SK-N-SH treated with all-trans-retinoic acid at 6 μM for 48 hours (cell line): Measurements from ENCODE around the gene C3orf38.

Experiments
- ATAC-seq: fragments of 200-7000 bp; cut with Tn5 transposase; 3 replicates; pipeline ENCODE4 v1.9.1; 2020; ENCODE audit warnings: mild to moderate bottlenecking, moderate library complexity
- ARNTL ChIP-seq: fragments of 450-650 bp; formaldehyde crosslinking; IDR thresholded peaks from 2 replicates; pipeline ENCODE4 v1.5.0; 2020; ENCODE audit warnings: low read depth, mild to moderate bottlenecking, moderate library complexity, borderline replicate concordance
- BACH2 ChIP-seq: fragments of 250-450 bp; sonication (Bioruptor Pico); IDR thresholded peaks from 2 replicates; pipeline ENCODE4 v1.9.0; 2021; ENCODE audit warnings: mild to moderate bottlenecking, borderline replicate concordance
- CSDC2 ChIP-seq: fragments of 250-450 bp; sonication (Bioruptor Pico); IDR thresholded peaks from 2 replicates; pipeline ENCODE4 v1.5.0; 2020; ENCODE audit warnings: mild to moderate bottlenecking, moderate library complexity
- CSRNP3 ChIP-seq: fragments of 250-450 bp; sonication (Bioruptor Pico); IDR thresholded peaks from 2 replicates; pipeline ENCODE4 v1.5.1; 2021; ENCODE audit warnings: mild to moderate bottlenecking, moderate library complexity
- GLIS3 ChIP-seq: fragments of 250-450 bp; sonication (Bioruptor Pico); IDR thresholded peaks from 2 replicates; pipeline ENCODE4 v1.5.0; 2020; ENCODE audit warnings: mild to moderate bottlenecking, moderate library complexity
- ISL1 ChIP-seq: fragments of 250-450 bp; sonication (Bioruptor Pico); IDR thresholded peaks from 2 replicates; pipeline ENCODE4 v2.1.2; 2022; ENCODE audit warnings: mild to moderate bottlenecking, moderate library complexity
- OSR1 ChIP-seq: fragments of 250-450 bp; sonication (Bioruptor Pico); IDR thresholded peaks from 2 replicates; pipeline ENCODE4 v1.8.0; 2022; ENCODE audit warnings: moderate library complexity, mild to moderate bottlenecking, inconsistent platforms
- POU6F1 ChIP-seq: fragments of 250-450 bp; sonication (Bioruptor Pico); IDR thresholded peaks from 2 replicates; pipeline ENCODE4 v1.8.0; 2021; ENCODE audit warnings: low read depth, mild to moderate bottlenecking, moderate library complexity, borderline replicate concordance
- PPARA ChIP-seq: fragments of 250-450 bp; sonication (Bioruptor Pico); IDR thresholded peaks from 2 replicates; pipeline ENCODE4 v1.5.0; 2020; ENCODE audit warnings: mild to moderate bottlenecking, borderline replicate concordance
- RARB ChIP-seq: fragments of 250-450 bp; sonication (Bioruptor Pico); IDR thresholded peaks from 2 replicates; pipeline ENCODE4 v1.8.0; 2021; ENCODE audit warnings: mild to moderate bottlenecking, moderate library complexity
- SNAI2 ChIP-seq: fragments of 250-450 bp; sonication (Bioruptor Pico); IDR thresholded peaks from 2 replicates; pipeline ENCODE4 v1.5.0; 2020; ENCODE audit warnings: mild to moderate bottlenecking, moderate library complexity
- TCF4 ChIP-seq: fragments of 250-450 bp; sonication (Bioruptor Pico); IDR thresholded peaks from 2 replicates; pipeline ENCODE4 v1.8.0; 2021; ENCODE audit warnings: mild to moderate bottlenecking, moderate library complexity, borderline replicate concordance
- TOX ChIP-seq: fragments of 250-450 bp; sonication (Bioruptor Pico); IDR thresholded peaks from 2 replicates; pipeline ENCODE4 v1.8.0; 2021; ENCODE audit warnings: mild to moderate bottlenecking, moderate library complexity, borderline replicate concordance
- ZC3H10 ChIP-seq: fragments of 250-450 bp; sonication (Bioruptor Pico); IDR thresholded peaks from 2 replicates; pipeline ENCODE4 v1.5.1; 2021; ENCODE audit warnings: mild to moderate bottlenecking, moderate library complexity
- ZFP3 ChIP-seq: fragments of 250-450 bp; sonication (Bioruptor Pico); IDR thresholded peaks from 2 replicates; pipeline ENCODE4 v1.5.0; 2020; ENCODE audit warnings: mild to moderate bottlenecking, moderate library complexity
- ZFP30 ChIP-seq: fragments of 450-650 bp; formaldehyde crosslinking; IDR thresholded peaks from 2 replicates; pipeline ENCODE4 v1.5.0; 2022; ENCODE audit warnings: mild to moderate bottlenecking, moderate library complexity
- ZNF565 ChIP-seq: fragments of 450-650 bp; formaldehyde crosslinking; conservative IDR thresholded peaks from 2 replicates; pipeline ENCODE4 v1.5.0; 2020; ENCODE audit warnings: low read depth, mild to moderate bottlenecking, moderate library complexity
- ZNF70 ChIP-seq: fragments of 450-650 bp; formaldehyde crosslinking; IDR thresholded peaks from 2 replicates; pipeline ENCODE4 v1.5.0; 2020; ENCODE audit warnings: mild to moderate bottlenecking, moderate library complexity
- ZNF8 ChIP-seq: fragments of 450-650 bp; formaldehyde crosslinking; IDR thresholded peaks from 2 replicates; pipeline ENCODE4 v1.5.0; 2020; ENCODE audit warnings: mild to moderate bottlenecking, moderate library complexity
- TF ChIP-seq, protein P1 (sequence below): fragments of 250-450 bp; sonication (Bioruptor Pico); IDR thresholded peaks from 2 replicates; pipeline ENCODE4 v1.8.0; 2020; ENCODE audit warnings: mild to moderate bottlenecking, moderate library complexity, borderline replicate concordance
- TF ChIP-seq, protein P2 (sequence below): fragments of 250-450 bp; sonication (Bioruptor Pico); IDR thresholded peaks from 2 replicates; pipeline ENCODE4 v1.5.1; 2020; ENCODE audit warnings: low read depth, mild to moderate bottlenecking, moderate library complexity

C3orf38 gene

DNA sequence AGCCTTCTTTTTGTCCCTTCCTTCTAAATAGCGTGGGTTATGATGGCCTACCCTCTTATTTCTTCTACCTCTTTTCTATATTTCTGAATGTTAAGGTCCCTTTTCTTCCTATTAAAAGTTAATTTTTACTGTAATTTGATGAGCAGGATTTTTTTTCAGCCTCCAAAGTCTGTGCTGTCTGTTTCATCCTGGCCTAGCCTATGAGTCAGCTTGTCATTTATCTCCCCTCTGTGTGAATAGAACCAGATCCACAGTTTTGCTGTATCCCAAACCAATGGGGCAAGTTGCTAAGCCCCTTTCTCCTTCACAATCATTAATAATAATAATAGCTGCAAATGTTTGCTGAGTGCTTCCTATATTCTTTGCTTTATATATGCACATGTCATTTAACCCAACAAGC is 18.1 kb upstream of the C3orf38 start:
- ATAC-seq, result peak; percentile 84
- TF ChIP-seq ZNF565 (CRISPR knock-in tag) (no peak), PPARA (CRISPR knock-in tag) (no peak), ZNF8 (CRISPR knock-in tag) (no peak), ZFP30 (CRISPR knock-in tag) (no peak), TOX (CRISPR knock-in tag) (no peak), ZC3H10 (CRISPR knock-in tag) (no peak), RARB (CRISPR knock-in tag) (no peak), TCF4 (CRISPR knock-in tag) (no peak), OSR1 (CRISPR knock-in tag) (no peak), CSDC2 (no peak), BACH2 (CRISPR knock-in tag) (no peak), CSRNP3 (no peak), SNAI2 (CRISPR knock-in tag) (no peak), POU6F1 (CRISPR knock-in tag) (no peak)
- TF ChIP-seq, protein P1, sequence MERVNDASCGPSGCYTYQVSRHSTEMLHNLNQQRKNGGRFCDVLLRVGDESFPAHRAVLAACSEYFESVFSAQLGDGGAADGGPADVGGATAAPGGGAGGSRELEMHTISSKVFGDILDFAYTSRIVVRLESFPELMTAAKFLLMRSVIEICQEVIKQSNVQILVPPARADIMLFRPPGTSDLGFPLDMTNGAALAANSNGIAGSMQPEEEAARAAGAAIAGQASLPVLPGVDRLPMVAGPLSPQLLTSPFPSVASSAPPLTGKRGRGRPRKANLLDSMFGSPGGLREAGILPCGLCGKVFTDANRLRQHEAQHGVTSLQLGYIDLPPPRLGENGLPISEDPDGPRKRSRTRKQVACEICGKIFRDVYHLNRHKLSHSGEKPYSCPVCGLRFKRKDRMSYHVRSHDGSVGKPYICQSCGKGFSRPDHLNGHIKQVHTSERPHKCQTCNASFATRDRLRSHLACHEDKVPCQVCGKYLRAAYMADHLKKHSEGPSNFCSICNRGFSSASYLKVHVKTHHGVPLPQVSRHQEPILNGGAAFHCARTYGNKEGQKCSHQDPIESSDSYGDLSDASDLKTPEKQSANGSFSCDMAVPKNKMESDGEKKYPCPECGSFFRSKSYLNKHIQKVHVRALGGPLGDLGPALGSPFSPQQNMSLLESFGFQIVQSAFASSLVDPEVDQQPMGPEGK (CRISPR knock-in tag), result no peak
- TF ChIP-seq, protein P2, sequence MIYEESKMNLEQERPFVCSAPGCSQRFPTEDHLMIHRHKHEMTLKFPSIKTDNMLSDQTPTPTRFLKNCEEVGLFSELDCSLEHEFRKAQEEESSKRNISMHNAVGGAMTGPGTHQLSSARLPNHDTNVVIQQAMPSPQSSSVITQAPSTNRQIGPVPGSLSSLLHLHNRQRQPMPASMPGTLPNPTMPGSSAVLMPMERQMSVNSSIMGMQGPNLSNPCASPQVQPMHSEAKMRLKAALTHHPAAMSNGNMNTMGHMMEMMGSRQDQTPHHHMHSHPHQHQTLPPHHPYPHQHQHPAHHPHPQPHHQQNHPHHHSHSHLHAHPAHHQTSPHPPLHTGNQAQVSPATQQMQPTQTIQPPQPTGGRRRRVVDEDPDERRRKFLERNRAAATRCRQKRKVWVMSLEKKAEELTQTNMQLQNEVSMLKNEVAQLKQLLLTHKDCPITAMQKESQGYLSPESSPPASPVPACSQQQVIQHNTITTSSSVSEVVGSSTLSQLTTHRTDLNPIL (CRISPR knock-in tag), result no peak

DNA sequence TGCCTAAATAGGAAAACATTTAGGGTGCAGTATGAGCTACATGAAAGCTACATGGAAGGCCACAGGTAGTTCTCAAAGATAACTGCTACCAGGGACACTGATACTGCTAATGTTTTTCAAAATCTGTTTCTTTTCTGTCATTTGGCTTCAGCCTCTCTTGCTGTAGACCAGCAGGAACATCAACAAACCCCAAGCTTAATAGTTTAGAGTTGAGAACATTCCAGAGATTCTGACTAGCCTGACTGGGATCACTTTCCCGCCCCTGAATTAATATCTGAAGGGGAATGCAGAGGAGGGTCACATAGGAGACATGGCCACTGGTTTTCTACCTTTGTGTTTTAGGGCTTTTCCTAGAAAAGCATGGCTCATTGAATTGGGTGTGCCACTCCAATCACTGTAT is 16.9 kb upstream of the C3orf38 start:
- no peak for TF ChIP-seq ARNTL (CRISPR knock-in tag)
- TF ChIP-seq BACH2 (CRISPR knock-in tag), result no peak
- TF ChIP-seq POU6F1 (CRISPR knock-in tag), result no peak
- no peak for TF ChIP-seq TOX (CRISPR knock-in tag)
- no peak for TF ChIP-seq TCF4 (CRISPR knock-in tag)
- no peak for TF ChIP-seq OSR1 (CRISPR knock-in tag)
- no peak for TF ChIP-seq CSRNP3
- TF ChIP-seq RARB (CRISPR knock-in tag), result no peak
- TF ChIP-seq ZFP30 (CRISPR knock-in tag), result no peak
- no peak for TF ChIP-seq CSDC2
- TF ChIP-seq, protein P1 (CRISPR knock-in tag), result no peak
- no peak for TF ChIP-seq SNAI2 (CRISPR knock-in tag)
- no peak for TF ChIP-seq ZNF8 (CRISPR knock-in tag)
- no peak for TF ChIP-seq GLIS3 (CRISPR knock-in tag)
- no peak for TF ChIP-seq PPARA (CRISPR knock-in tag)
- TF ChIP-seq ISL1, result no peak
- no peak for TF ChIP-seq ZNF70 (CRISPR knock-in tag)
- no peak for TF ChIP-seq ZC3H10 (CRISPR knock-in tag)
- no peak for TF ChIP-seq ZFP3 (CRISPR knock-in tag)

More for the DNA sequence above, 16.9 kb upstream of the C3orf38 start:
- ATAC-seq, result no peak
